HUES6 (cell line): Measurements from ENCODE around the gene PSMG4.

Source experiments
- H3K27ac ChIP-seq: 2 replicates; pipeline ENCODE4 v1.7.0; 2013; ENCODE audit warnings: low read depth, mild to moderate bottlenecking, low read length, inconsistent platforms
- H3K27me3 ChIP-seq: 2 replicates; pipeline ENCODE4 v1.6.1; 2013; ENCODE audit warnings: low read length; ENCODE audit not compliant: control insufficient read depth, insufficient read depth
- H3K36me3 ChIP-seq: 2 replicates; pipeline ENCODE4 v1.6.1; 2013; ENCODE audit warnings: low read length; ENCODE audit not compliant: control insufficient read depth, insufficient read depth
- H3K4me1 ChIP-seq: 2 replicates; pipeline ENCODE4 v1.6.1; 2013; ENCODE audit warnings: low read length; ENCODE audit not compliant: control insufficient read depth, insufficient read depth
- H3K4me3 ChIP-seq: 2 replicates; pipeline ENCODE4 v1.5.1; 2013; ENCODE audit warnings: low read depth, low read length
- H3K9ac ChIP-seq: one replicate; pipeline ENCODE4 v1.6.1; 2013; ENCODE audit warnings: mild to moderate bottlenecking, low read length
- H3K9me3 ChIP-seq: 2 replicates; pipeline ENCODE4 v1.6.1; 2013; ENCODE audit warnings: low read depth, low read length; ENCODE audit not compliant: control insufficient read depth, insufficient read depth

The PSMG4 gene

DNA sequence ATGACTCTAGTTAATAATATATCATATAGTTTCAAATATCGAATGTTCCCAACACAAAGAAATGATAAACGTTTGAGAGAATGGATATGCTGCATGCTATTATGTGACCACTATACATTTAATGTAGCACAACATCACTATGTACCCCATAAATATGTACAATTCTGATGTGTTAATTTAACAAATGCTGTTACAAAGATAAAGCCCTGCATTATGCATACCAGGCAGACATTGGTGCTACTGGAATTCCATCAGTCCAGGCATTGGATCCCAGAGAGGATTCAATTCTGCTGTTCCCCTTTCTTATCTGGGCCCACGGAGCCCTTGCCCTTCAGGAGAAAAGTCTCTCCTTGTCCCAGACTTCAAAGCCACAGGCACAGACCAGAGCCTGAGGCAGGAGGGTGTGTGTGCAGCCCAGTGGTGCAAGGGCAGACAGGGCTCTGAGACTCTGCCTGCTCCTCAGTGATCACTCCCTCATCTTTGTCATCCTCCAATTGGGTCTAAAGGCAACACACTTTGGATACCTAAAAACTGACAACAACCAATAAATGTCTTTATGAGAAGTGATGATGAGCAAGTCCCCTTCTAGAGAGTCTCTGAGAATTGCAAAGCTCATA, 45.2 kb downstream of the PSMG4 start:
- Histone ChIP-seq H3K36me3 (peaks cover 17% of the 10 kb centered on the region; the same call in 1 of the 2 replicates), H3K27me3 (no peaks in the 10 kb centered on the region), H3K4me3 (no peak overlapping the region), H3K9ac (no peak overlapping the region), H3K4me1 (no peaks in the 10 kb centered on the region), H3K27ac (no peak overlapping the region), H3K9me3 (peaks cover 9% of the 10 kb centered on the region)

DNA sequence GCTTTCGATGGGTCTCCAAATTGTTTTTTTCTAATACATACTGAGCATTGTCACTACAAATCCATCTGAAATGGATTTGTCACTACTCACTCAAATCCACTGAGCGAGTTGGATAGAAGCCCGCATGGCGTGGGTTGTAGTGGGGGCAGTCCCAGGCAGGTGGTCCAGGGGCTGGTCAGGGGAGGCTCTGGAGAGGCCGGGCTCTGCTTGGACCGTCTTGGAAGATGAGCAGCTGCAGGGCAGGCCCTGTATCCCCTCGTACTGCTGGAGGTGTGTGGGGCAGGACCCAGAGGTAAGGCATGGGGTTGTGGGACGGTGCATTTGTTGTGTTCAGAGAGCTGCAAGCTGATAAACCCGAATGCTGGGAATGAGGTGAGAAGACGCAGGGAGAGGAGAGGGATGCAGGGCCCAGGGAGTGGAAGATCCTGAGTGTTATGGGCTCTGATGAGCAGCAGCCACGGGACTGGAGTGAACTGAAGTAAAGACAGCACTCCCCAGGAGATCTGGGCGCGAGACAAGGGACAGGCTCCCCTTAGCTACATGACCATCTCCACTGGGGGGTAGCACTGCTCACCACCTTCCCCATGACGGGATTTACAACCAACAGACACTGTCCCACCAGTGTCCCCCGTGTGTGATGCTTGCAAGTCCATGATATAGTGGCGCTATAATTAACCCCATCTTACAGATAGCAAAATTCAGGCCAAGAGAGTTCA, 45.9 kb downstream of the PSMG4 start:
- peaks cover 9% of the 10 kb centered on the region for H3K9me3 ChIP-seq
- H3K9ac ChIP-seq = no peak overlapping the region
- peaks cover 2% of the 10 kb centered on the region; the same call in 1 of the 2 replicates for H3K4me1 ChIP-seq
- H3K4me3 ChIP-seq = no peak overlapping the region
- no peak overlapping the region for H3K27ac ChIP-seq
- H3K36me3 ChIP-seq = peaks cover 17% of the 10 kb centered on the region; the same call in 1 of the 2 replicates
- H3K27me3 ChIP-seq = no peaks in the 10 kb centered on the region

DNA sequence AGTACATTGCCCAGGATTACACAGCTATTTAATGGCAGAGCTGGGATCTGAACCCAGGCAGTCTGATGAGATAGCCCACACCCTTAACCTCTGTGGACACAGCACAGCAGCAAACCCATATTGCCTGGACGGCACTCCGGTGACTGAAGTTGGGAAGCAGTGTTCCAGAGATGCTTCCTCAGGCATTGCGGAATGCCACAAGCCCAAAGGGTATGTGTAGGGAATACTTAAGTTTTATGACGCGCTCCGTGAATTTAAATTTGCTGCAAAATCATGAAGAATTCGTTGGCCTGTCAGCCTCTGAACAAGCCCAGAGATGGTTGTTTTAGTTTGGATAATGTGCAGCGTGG, 46.4 kb downstream of the PSMG4 start:
- H3K9ac ChIP-seq = no peak overlapping the region
- no peaks in the 10 kb centered on the region for H3K27me3 ChIP-seq
- no peak overlapping the region for H3K27ac ChIP-seq
- peaks cover 17% of the 10 kb centered on the region; the same call in 1 of the 2 replicates for H3K36me3 ChIP-seq
- no peak overlapping the region for H3K4me3 ChIP-seq
- H3K4me1 ChIP-seq = peaks cover 5% of the 10 kb centered on the region; the same call in 1 of the 2 replicates
- peaks cover 9% of the 10 kb centered on the region for H3K9me3 ChIP-seq

DNA sequence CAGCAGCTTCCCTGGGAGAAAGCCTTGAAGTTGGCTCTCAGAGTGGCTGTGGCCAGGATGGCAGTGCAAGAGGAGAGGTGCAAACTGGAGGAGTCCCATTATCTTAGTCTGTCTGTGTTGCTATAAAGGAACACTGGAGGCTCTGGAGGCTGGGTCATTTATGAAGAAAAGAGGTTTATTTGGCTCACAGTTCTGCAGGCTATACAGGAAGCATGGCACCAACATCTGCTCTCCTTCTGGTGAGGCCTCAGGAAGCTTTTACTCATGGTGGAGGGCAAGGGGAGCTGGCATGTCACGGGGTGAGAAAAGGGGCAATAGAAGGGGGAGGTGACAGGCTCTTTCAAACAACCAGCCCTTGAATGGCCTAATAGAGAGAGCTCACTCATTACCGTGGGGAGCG, 47.1 kb downstream of the PSMG4 start:
- Histone ChIP-seq H3K9me3 (peaks cover 9% of the 10 kb centered on the region), H3K27ac (no peak overlapping the region), H3K27me3 (no peaks in the 10 kb centered on the region), H3K4me3 (no peak overlapping the region), H3K9ac (no peak overlapping the region), H3K4me1 (peaks cover 5% of the 10 kb centered on the region; the same call in 1 of the 2 replicates), H3K36me3 (peaks cover 17% of the 10 kb centered on the region; the same call in 1 of the 2 replicates)

DNA sequence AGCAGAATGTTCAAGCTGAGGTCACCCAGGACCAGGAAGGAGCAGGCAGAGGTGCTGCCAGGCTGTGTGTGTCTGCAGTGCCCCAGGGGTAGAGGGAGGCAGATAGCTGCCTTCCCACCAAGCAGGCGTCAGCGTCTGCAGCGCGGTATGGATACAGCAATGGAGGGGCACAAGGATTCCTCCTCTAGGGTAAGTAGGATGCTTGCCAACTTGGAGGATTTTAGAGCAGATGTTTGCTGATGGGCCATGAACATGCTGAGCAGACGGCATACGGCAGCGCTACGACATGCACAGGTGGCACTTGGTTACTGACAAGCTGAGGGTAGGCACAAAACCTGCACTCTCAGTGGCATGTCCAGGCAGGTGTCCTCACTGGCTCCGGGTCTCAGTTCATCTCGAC, 48.1 kb downstream of the PSMG4 start:
- no peaks in the 10 kb centered on the region for H3K27me3 ChIP-seq
- H3K36me3 ChIP-seq = peaks cover 17% of the 10 kb centered on the region; the same call in 1 of the 2 replicates
- no peak overlapping the region for H3K4me3 ChIP-seq

DNA sequence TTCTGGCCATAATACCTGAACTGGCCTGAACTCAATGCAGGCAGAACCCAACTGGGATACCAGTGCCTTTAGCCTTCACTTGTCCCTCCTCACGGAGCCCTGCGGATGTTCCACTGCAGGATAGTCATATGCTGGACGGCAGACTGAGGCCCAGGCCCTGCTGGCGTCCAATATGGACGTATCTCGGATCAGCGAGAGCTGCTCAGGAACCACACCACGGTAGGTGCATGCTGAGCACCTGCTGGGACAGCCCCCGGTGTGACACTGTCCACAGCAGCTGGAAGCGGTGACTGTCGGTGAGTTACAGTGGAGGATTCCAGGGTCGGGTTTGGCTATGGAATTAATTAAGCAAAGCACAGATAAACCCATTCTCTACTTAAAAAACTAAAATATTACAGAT, 48.7 kb downstream of the PSMG4 start:
- Histone ChIP-seq H3K4me1 (peaks cover 5% of the 10 kb centered on the region; the same call in 1 of the 2 replicates), H3K9ac (no peak overlapping the region), H3K4me3 (no peak overlapping the region), H3K9me3 (peaks cover 9% of the 10 kb centered on the region), H3K27me3 (no peaks in the 10 kb centered on the region), H3K36me3 (peaks cover 17% of the 10 kb centered on the region; the same call in 1 of the 2 replicates), H3K27ac (no peak overlapping the region)

More for the DNA sequence above, 48.1 kb downstream of the PSMG4 start:
- H3K4me1 ChIP-seq = peaks cover 5% of the 10 kb centered on the region; the same call in 1 of the 2 replicates
- H3K9ac ChIP-seq = no peak overlapping the region
- H3K9me3 ChIP-seq = peaks cover 9% of the 10 kb centered on the region
- no peak overlapping the region for H3K27ac ChIP-seq

DNA sequence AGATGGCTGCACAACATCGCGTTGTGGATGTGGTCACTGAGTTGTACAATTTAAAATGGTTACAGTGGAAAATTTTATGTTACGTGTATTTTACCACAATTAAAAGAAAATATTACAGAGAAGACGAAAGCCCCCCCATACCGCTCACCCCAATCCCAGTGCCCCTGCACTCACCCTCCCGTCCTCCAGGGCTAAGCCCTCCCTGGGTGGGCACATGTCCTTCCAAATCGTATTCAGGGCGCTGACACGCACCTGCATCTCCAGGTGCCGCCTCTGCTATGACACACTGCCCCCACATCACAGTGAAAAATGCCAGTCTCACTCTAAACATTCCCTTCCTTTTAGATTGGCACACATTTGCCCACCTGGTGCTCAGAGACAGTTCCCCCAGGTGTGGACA, 49.4 kb downstream of the PSMG4 start:
- Histone ChIP-seq H3K27me3 (no peaks in the 10 kb centered on the region), H3K9ac (no peak overlapping the region), H3K9me3 (peaks cover 9% of the 10 kb centered on the region), H3K36me3 (peaks cover 17% of the 10 kb centered on the region; the same call in 1 of the 2 replicates), H3K4me3 (no peak overlapping the region), H3K27ac (no peak overlapping the region), H3K4me1 (peaks cover 5% of the 10 kb centered on the region; the same call in 1 of the 2 replicates)

DNA sequence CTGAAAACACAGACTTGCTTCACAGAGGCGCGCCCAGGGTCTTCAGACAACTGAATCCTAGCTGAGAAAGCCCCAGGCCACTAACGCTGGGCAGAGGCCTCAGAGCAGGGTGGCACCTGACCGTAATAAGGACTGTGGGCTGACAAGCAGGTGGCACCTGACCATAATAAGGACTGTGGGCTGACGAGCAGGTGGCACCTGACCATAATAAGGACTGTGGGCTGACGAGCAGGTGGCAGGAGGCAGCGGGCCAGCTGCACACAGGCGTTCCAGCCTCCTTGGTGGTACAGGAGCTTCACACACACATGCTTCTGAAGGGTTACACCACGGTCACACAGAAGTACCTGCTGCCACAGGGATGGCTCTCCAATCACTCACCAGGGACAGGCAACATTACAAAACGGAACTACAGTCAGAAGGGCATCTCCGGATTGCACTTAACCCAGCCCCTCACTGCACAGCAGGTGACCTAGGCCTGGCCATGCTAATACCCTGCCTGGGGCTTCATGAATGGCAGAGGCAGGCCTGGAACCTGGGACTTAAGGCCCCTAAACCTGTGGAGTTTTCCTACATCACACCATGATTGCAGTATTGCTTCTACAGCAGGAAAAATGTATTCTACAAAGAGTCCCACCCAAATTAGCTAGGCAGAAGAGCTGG, 50.8 kb downstream of the PSMG4 start:
- Histone ChIP-seq H3K36me3 (peaks cover 17% of the 10 kb centered on the region; the same call in 1 of the 2 replicates), H3K27me3 (no peaks in the 10 kb centered on the region), H3K4me3 (no peak overlapping the region), H3K27ac (no peak overlapping the region), H3K9ac (no peak overlapping the region), H3K9me3 (peaks cover 9% of the 10 kb centered on the region), H3K4me1 (peaks cover 5% of the 10 kb centered on the region; the same call in 1 of the 2 replicates)

DNA sequence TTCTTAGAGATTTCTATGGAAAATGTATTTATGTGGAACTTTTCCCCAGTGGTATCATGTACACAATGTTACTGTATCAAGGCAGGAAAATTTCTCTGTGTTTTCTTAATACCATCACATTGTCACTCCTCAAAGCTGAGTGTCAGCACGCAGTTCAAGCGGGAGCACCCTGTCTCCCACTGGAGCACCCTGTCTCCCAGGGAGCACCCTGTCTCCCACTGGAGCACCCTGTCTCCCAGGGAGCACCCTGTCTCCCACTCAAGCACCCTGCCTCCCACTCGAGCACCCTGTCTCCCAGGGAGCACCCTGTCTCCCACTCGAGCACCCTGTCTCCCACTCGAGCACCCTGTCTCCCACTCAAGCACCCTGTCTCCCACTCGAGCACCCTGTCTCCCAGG, 51.3 kb downstream of the PSMG4 start:
- H3K36me3 ChIP-seq = peaks cover 15% of the 10 kb centered on the region; the same call in 1 of the 2 replicates
- H3K9ac ChIP-seq = no peak overlapping the region
- peaks cover 9% of the 10 kb centered on the region for H3K9me3 ChIP-seq
- no peaks in the 10 kb centered on the region for H3K27me3 ChIP-seq
- H3K4me1 ChIP-seq = peaks cover 5% of the 10 kb centered on the region; the same call in 1 of the 2 replicates
- H3K27ac ChIP-seq = no peak overlapping the region
- no peak overlapping the region for H3K4me3 ChIP-seq

DNA sequence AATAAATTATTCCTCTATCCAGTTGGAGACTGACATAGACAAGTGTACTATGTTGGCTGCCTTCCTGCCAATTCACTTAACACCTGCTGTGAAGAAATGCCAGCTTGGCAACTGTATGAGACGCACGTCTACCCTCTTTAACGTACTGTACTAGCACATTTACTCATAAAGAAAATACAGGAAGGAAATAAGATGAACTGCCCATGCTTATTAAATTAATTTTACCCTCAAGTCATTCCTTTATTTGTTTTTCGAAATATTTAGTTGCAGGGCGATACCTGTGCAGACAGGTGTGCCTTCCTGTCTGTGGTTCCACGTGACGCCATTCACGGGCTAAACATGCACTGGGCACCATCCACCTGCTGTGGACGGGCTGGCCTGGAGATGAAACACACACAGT, 52.0 kb downstream of the PSMG4 start:
- Histone ChIP-seq H3K27ac (no peak overlapping the region), H3K9me3 (peaks cover 6% of the 10 kb centered on the region), H3K9ac (no peak overlapping the region), H3K36me3 (peaks cover 10% of the 10 kb centered on the region; the same call in 1 of the 2 replicates), H3K4me3 (no peak overlapping the region), H3K4me1 (peaks cover 5% of the 10 kb centered on the region; the same call in 1 of the 2 replicates), H3K27me3 (no peaks in the 10 kb centered on the region)

DNA sequence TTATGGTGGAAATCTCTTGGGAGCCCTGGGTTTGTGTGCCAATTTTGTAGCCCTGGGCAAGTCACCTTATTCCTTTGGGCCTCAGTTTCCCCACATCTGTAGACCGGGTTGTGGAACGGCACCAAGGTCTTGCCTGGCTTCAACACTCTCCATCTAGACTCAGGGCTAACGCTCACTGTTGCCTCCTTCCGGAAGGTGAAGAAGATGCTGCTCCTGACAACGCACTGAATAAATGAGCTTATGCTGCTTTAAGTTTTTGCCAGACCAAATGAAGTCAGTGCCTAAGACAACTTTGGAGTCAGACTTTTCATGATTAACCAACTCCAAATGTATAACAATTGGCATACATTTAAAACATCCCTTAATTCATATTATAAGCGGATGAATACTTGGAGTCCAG, 53.1 kb downstream of the PSMG4 start:
- Histone ChIP-seq H3K27ac (no peak overlapping the region), H3K36me3 (peaks cover 3% of the 10 kb centered on the region; the same call in 1 of the 2 replicates), H3K4me3 (no peak overlapping the region), H3K9me3 (no peaks in the 10 kb centered on the region), H3K27me3 (no peaks in the 10 kb centered on the region), H3K4me1 (peaks cover 7% of the 10 kb centered on the region; the same call in 1 of the 2 replicates), H3K9ac (no peak overlapping the region)
